ENCODE results near the gene WDR75. TPM values are rescaled to one million over a fixed set of nuclear protein-coding genes. Genes with fewer than 3 reads are reported as not detected.

The WDR75 gene
- polyA plus RNA-seq, 1 donor (not counting 4 experiments of a cell fraction or from before 2014, with no cell fraction given), result 60.4 TPM

- FAIRE-seq (no peak), DNase-seq (ENCODE audit: low read depth, low spot score) (no peak)
- H3K4me2 ChIP-seq (ENCODE audit: control insufficient read depth, extremely low read depth, insufficient read depth, low read depth, low read length), result no peak overlapping the region
- H3K27me3 ChIP-seq (ENCODE audit: control insufficient read depth, extremely low read depth, insufficient read depth, low read length), result no peaks in the 10 kb centered on the region
- dilution Hi-C loops (cut with MboI; ENCODE audit: extremely low pct_ligation_motif_present, low sequenced_read_pairs), result no loop called here
- H3K4me1 ChIP-seq (ENCODE audit: control insufficient read depth, extremely low read depth, insufficient read depth, low read length), result no peaks in the 10 kb centered on the region
- H3K36me3 ChIP-seq (ENCODE audit: control insufficient read depth in 2 of 2, extremely low read depth in 1 of 2, insufficient read depth in 2 of 2, low read length in 2 of 2), result no peaks in the 10 kb centered on the region
- no peak overlapping the region for H3K27ac ChIP-seq (ENCODE audit: control insufficient read depth, insufficient read depth, low read length)
- no peaks in the 10 kb centered on the region for H4K20me1 ChIP-seq (ENCODE audit: control insufficient read depth, extremely low read depth, insufficient read depth, low read length)
- H3K79me2 ChIP-seq (ENCODE audit: control insufficient read depth, insufficient read depth, low read length), result no peaks in the 10 kb centered on the region
- no peak overlapping the region for H2AFZ ChIP-seq (ENCODE audit: control insufficient read depth, low read length)
- H3K9me1 ChIP-seq (ENCODE audit: control insufficient read depth, extremely low read depth, insufficient read depth, low read length), result no peaks in the 10 kb centered on the region
- no peaks in the 10 kb centered on the region for H3K9me3 ChIP-seq (ENCODE audit: control insufficient read depth, low read depth, low read length)
- TF ChIP-seq CTCF (optimal IDR thresholded peaks at IDR 0.05 in 1 of 3, IDR thresholded peaks at IDR 0.05 in 1 of 3, conservative IDR thresholded peaks at IDR 0.05 in 1 of 3; ENCODE audit: extremely low read depth in 1 of 3, insufficient read depth in 2 of 3, low read length in 3 of 3) (no peak), EZH2 (IDR thresholded peaks at IDR 0.05; ENCODE audit: low read length) (no peak)
- no peak overlapping the region for H3K9ac ChIP-seq (ENCODE audit: control insufficient read depth, extremely low read depth, insufficient read depth, low read length)
- H3K4me3 ChIP-seq (ENCODE audit: control insufficient read depth in 2 of 3, extremely low read depth in 1 of 3, insufficient read depth in 2 of 3, low read depth in 1 of 3, low read length in 3 of 3), result no peak overlapping the region
These were observed 51.2 kb downstream of the WDR75 start for GRCh38 chr2:189492451-189492850.

GRCh38 chr2:189498205-189498604, 56.9 kb downstream of the WDR75 start:
- no peaks in the 10 kb centered on the region for H3K27me3 ChIP-seq (ENCODE audit: control insufficient read depth, extremely low read depth, insufficient read depth, low read length)
- DNase-seq (ENCODE audit: low read depth, low spot score) (no peak), FAIRE-seq (no peak)
- no peaks in the 10 kb centered on the region for H3K79me2 ChIP-seq (ENCODE audit: control insufficient read depth, insufficient read depth, low read length)
- dilution Hi-C loops (cut with MboI; ENCODE audit: extremely low pct_ligation_motif_present, low sequenced_read_pairs), result no loop called here
- no peak overlapping the region for H2AFZ ChIP-seq (ENCODE audit: control insufficient read depth, low read length)
- H3K4me3 ChIP-seq (ENCODE audit: control insufficient read depth in 2 of 3, extremely low read depth in 1 of 3, insufficient read depth in 2 of 3, low read depth in 1 of 3, low read length in 3 of 3), result no peak overlapping the region
- no peaks in the 10 kb centered on the region for H4K20me1 ChIP-seq (ENCODE audit: control insufficient read depth, extremely low read depth, insufficient read depth, low read length)
- H3K27ac ChIP-seq (ENCODE audit: control insufficient read depth, insufficient read depth, low read length), result no peak overlapping the region
- H3K9me1 ChIP-seq (ENCODE audit: control insufficient read depth, extremely low read depth, insufficient read depth, low read length), result no peaks in the 10 kb centered on the region
- TF ChIP-seq CTCF (optimal IDR thresholded peaks at IDR 0.05 in 1 of 3, IDR thresholded peaks at IDR 0.05 in 1 of 3, conservative IDR thresholded peaks at IDR 0.05 in 1 of 3; ENCODE audit: extremely low read depth in 1 of 3, insufficient read depth in 2 of 3, low read length in 3 of 3), result no peak
- no peak for TF ChIP-seq EZH2 (IDR thresholded peaks at IDR 0.05; ENCODE audit: low read length)
- H3K36me3 ChIP-seq (ENCODE audit: control insufficient read depth in 2 of 2, extremely low read depth in 1 of 2, insufficient read depth in 2 of 2, low read length in 2 of 2), result no peaks in the 10 kb centered on the region
- H3K9ac ChIP-seq (ENCODE audit: control insufficient read depth, extremely low read depth, insufficient read depth, low read length), result no peak overlapping the region
- no peaks in the 10 kb centered on the region for H3K9me3 ChIP-seq (ENCODE audit: control insufficient read depth, low read depth, low read length)
- no peak overlapping the region for H3K4me2 ChIP-seq (ENCODE audit: control insufficient read depth, extremely low read depth, insufficient read depth, low read depth, low read length)
- no peaks in the 10 kb centered on the region for H3K4me1 ChIP-seq (ENCODE audit: control insufficient read depth, extremely low read depth, insufficient read depth, low read length)
